HEK293T (cell line): ENCODE results near the gene MAD2L1BP.

Source experiments
- BHLHE40 ChIP-seq: fragments of 450-650 bp; IDR thresholded peaks from 2 replicates; pipeline ENCODE4 v1.6.1; 2016; ENCODE audit warnings: mild to moderate bottlenecking, moderate library complexity, borderline replicate concordance
- FOXM1 ChIP-seq: fragments of 450-650 bp; IDR thresholded peaks from 2 replicates; pipeline ENCODE4 v1.6.1; 2017; ENCODE audit warnings: mild to moderate bottlenecking, borderline replicate concordance
- NFRKB ChIP-seq: fragments of 450-650 bp; IDR thresholded peaks from 2 replicates; pipeline ENCODE4 v1.6.1; 2016; ENCODE audit warnings: mild to moderate bottlenecking, moderate library complexity
- SP1 ChIP-seq: fragments of 450-650 bp; IDR thresholded peaks from 2 replicates; pipeline ENCODE4 v1.6.1; 2017
- ZNF384 ChIP-seq: fragments of 450-650 bp; IDR thresholded peaks from 2 replicates; pipeline ENCODE4 v1.6.1; 2016

DNA sequence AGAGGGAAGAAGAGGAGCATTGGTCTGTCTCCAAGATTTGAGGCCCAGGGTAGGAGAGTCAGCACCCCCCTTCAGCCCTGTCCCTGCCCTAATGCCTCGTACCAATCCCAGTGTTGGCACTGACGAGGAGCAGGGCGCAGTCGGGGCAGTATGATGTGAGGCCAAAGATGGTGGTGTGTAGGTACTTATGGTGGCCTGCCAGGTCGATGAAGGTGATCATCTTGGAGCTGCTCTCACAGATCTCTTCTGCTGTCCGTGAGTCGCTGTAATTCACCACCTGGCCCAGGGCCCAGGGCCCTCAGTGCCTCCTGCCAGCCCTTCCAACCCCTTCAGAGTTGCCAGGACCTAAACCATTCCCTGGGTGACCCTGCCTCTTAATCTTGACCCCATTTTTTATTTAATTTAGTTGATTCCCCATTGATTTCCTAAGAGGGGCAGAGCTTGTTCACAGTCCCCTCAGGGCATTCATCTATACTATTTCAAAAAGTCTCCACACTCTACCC, 10.8 kb upstream of the MAD2L1BP start:
- TF ChIP-seq ZNF384 (no peak), FOXM1 (no peak), BHLHE40 (no peak), SP1 (no peak), NFRKB (no peak)
